ENCODE data around the gene STOX1. TPM values are rescaled to one million over a fixed set of nuclear protein-coding genes. Genes with fewer than 3 reads are reported as not detected.

Gene STOX1
- total and polyA plus RNA-seq, 2 of the 13 experiments (the other 11 are each of a cell fraction or from before 2014, with no cell fraction given): 2.5 to 6.0 TPM

- TF ChIP-seq BHLHE40 (IDR thresholded peaks at IDR 0.05; ENCODE audit: low read length): no peak
- TF ChIP-seq KDM6A (CRISPR knock-in tag; IDR thresholded peaks at IDR 0.05; ENCODE audit: low read depth): no peak
- no peak for TF ChIP-seq ZNF768 (CRISPR knock-in tag; IDR thresholded peaks at IDR 0.05)
- TF ChIP-seq HIVEP1 (CRISPR knock-in tag; IDR thresholded peaks at IDR 0.05): no peak
- TF ChIP-seq IKZF1 (IDR thresholded peaks at IDR 0.05): no peak
- TF ChIP-seq ZNF292 (CRISPR knock-in tag; IDR thresholded peaks at IDR 0.05; ENCODE audit: borderline replicate concordance, low read depth): no peak
- no peak for TF ChIP-seq BCLAF1 (IDR thresholded peaks at IDR 0.05)
- TF ChIP-seq CAMTA2 (CRISPR knock-in tag; IDR thresholded peaks at IDR 0.05; ENCODE audit: borderline replicate concordance): no peak
- TF ChIP-seq ZNF850 (CRISPR knock-in tag; conservative IDR thresholded peaks at IDR 0.05): no peak
Observed at GRCh38 chr10:68790476-68790875, 36.9 kb upstream of the STOX1 start (continued).

DNA sequence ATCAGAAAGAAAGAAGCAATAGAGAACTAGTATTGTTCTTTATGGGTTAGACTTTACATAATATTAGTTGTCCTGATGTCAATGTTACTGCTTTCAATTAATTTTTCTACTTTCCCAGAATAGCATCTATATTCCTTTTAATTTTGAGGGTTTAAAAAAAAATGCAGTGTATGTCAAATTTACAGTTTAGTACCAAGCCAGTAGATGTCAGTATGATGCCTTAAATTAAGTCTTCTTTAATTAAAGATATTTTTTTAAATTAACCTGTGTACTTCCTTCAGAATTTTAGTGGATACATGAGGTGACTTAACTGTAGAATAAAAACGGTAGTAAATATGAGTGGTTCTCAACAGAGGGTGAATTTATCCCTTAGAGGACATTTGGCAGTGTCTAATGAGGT, 35.2 kb upstream of the STOX1 start:
- intact Hi-C loops (cut with micrococcal nuclease; ENCODE audit: unreplicated experiment) (loop anchor here (10.0 kb wide), 1 partner anchor 103 kb away; no protein-coding TSS in a partner anchor), in situ Hi-C loops (cut with HindIII; ENCODE audit: extremely low pct_ligation_motif_present, low pct_unique_long_range_greater_than_20kb) (loop anchor here (5.0 kb wide), 1 partner anchor 110 kb away; the partner anchor contains the start of gene DDX50)
- ATAC-seq: no peak
- no peaks in the 10 kb centered on the region for H3K27me3 ChIP-seq (ENCODE audit: control insufficient read depth in 1 of 2, insufficient read depth in 2 of 2, low read length in 2 of 2)
- no peak for DNase-seq (ENCODE audit: low spot score)
- no peak for FAIRE-seq
- ChIA-PET CTCF (ENCODE audit: low intra/inter-chr PET ratio, low total read pairs) (interaction anchor here (1.9 kb wide), 1 partner anchor 105 kb away, joined by 22 read pairs; no protein-coding TSS in a partner anchor), POLR2A (no interaction called here)
- no peak overlapping the region for H2AFZ ChIP-seq (ENCODE audit: low read length)
- H3K36me3 ChIP-seq (replicated peaks in 1 of 2; ENCODE audit: control insufficient read depth in 1 of 2, insufficient read depth in 2 of 2, low read length in 2 of 2): peaks cover 9 to 34% of the 10 kb centered on the region in 2 experiments; a peak in 4 of 5 replicates
- no peak overlapping the region for H3K4me3 ChIP-seq (replicated peaks in 1 of 3; ENCODE audit: insufficient read depth in 1 of 3, low read depth in 2 of 3, low read length in 3 of 3)
- H3K27ac ChIP-seq (ENCODE audit: extremely low read length, insufficient read depth, low read length): no peak overlapping the region
- H3K79me2 ChIP-seq (ENCODE audit: insufficient read depth, low read length): no peaks in the 10 kb centered on the region
- WGBS (ENCODE audit: low lambda C conversion rate): 84% methylated on average over 1 of the region's 1 CpG
- H3K9ac ChIP-seq (ENCODE audit: insufficient read depth, low read depth, low read length): no peak overlapping the region
- no peak overlapping the region for H3K4me2 ChIP-seq (ENCODE audit: low read depth, low read length)
- BruUV-seq (replicated peaks): no TSS peak
- TF ChIP-seq SRY (CRISPR knock-in tag; IDR thresholded peaks at IDR 0.05): no peak
- TF ChIP-seq CAMTA2 (CRISPR knock-in tag; IDR thresholded peaks at IDR 0.05; ENCODE audit: borderline replicate concordance): no peak
- TF ChIP-seq SMC3 (IDR thresholded peaks at IDR 0.05; ENCODE audit: low read length): 0 out of 2 replicates have a peak, but pooled peaks have one; percentile 26
- TF ChIP-seq KDM1A (CRISPR knock-in tag; IDR thresholded peaks at IDR 0.05): no peak
- peak; percentile 39 for TF ChIP-seq STAG1 (CRISPR knock-in tag; IDR thresholded peaks at IDR 0.05)
- H4K20me1 ChIP-seq (ENCODE audit: insufficient read depth, low read length): no peaks in the 10 kb centered on the region
- no peaks in the 10 kb centered on the region for H3K4me1 ChIP-seq (ENCODE audit: insufficient read depth, low read length)
- H3K9me3 ChIP-seq (ENCODE audit: low read length): no peaks in the 10 kb centered on the region
